Subcutaneous abdominal adipose tissue (tissue), 5 donors: ENCODE data around the gene TRIM50.
A peak's percentile ranks its signal among the peaks of the same experiment; 100 is the strongest.
"Not testable (repeated sequence)": the region's sequence is repeated elsewhere in the genome, so short reads cannot be mapped to it uniquely, and the experiment has no call there.

Source experiments
- H3K27ac ChIP-seq: one replicate; pipeline ENCODE4 v1.7.0; 2013; ENCODE audit warnings: low read depth, mild to moderate bottlenecking, inconsistent platforms, low read length, moderate library complexity
- H3K27me3 ChIP-seq, 5 donors: one replicate each; pipeline ENCODE4 v1.7.0; 2013; ENCODE audit warnings: low read length in 5 of 5, inconsistent platforms in 1 of 5; ENCODE audit not compliant: control insufficient read depth in 5 of 5, insufficient read depth in 4 of 5
- H3K36me3 ChIP-seq, 5 donors: one replicate each; pipeline ENCODE4 v1.7.0; 2013; ENCODE audit warnings: low read length in 5 of 5; ENCODE audit not compliant: control insufficient read depth in 5 of 5, insufficient read depth in 5 of 5
- H3K4me1 ChIP-seq, 5 donors: one replicate each; pipeline ENCODE4 v1.7.0; 2013; ENCODE audit warnings: low read length in 5 of 5, mild to moderate bottlenecking in 3 of 5, moderate library complexity in 1 of 5; ENCODE audit not compliant: control insufficient read depth in 5 of 5, insufficient read depth in 5 of 5
- H3K4me3 ChIP-seq, 5 donors: one replicate each; pipeline ENCODE4 v1.7.0; 2013; ENCODE audit warnings: low read length in 5 of 5, low read depth in 1 of 5
- H3K9ac ChIP-seq, 5 donors: one replicate each; pipeline ENCODE4 v1.7.0; 2013; ENCODE audit warnings: low read length in 5 of 5, mild to moderate bottlenecking in 4 of 5, moderate library complexity in 3 of 5
- H3K9me3 ChIP-seq, 5 donors: one replicate each; pipeline ENCODE4 v1.7.0; 2013; ENCODE audit warnings: low read length in 5 of 5; ENCODE audit not compliant: control insufficient read depth in 5 of 5
- donor health status: healthy.
- donor health status: healthy.
- donor health status: healthy.
- donor health status: healthy.
- donor health status: healthy.

TRIM50 gene

DNA sequence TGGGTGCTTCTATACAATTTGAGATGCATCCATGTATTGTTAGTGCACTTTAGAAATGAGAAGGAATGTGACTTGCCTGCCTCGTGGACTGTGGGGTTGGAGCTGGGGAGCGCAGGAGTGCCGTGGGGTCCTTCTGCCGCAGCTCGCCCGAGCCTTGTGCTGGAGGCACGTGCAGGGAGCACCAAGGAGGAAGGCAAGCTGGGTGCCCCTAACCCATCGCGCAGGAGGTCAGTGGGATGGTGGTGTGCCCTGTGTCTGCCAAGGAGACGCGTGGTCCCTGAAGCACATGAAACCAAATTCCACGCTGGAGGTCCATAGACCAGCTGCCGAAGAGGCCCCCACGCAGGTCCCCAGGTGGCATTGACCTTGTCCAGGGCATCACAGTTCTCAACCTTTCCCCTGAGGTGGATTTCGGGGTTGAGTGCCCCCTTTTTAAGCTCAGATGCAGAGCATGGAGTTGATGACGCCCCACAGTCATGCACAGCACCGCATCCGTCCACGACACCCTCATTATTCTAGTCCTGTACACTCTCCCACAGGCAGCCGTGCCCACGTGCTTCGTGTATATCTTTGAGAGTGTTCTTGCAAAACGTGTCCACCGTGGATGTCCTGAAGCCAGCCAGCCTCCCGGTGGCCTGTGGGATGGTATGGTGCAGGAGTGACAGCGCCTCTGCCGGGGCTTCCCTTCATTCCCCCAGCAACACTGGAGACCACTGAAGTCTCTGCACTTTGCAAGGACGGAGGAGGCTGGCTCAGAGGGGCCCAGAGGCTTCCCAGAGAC lies 35.5 kb upstream of the TRIM50 start:
- H3K9me3 ChIP-seq: no peaks in the 10 kb centered on the region
- H3K27ac ChIP-seq: no peak overlapping the region
- no peak overlapping the region for H3K9ac ChIP-seq
- H3K4me3 ChIP-seq: no peak overlapping the region
- no peaks in the 10 kb centered on the region for H3K36me3 ChIP-seq
- H3K4me1 ChIP-seq: peaks cover 0 to 9% (median 5%) of the 10 kb centered on the region in 5 donors
- peaks cover 0 to 5% (median 0%) of the 10 kb centered on the region in 5 donors for H3K27me3 ChIP-seq

DNA sequence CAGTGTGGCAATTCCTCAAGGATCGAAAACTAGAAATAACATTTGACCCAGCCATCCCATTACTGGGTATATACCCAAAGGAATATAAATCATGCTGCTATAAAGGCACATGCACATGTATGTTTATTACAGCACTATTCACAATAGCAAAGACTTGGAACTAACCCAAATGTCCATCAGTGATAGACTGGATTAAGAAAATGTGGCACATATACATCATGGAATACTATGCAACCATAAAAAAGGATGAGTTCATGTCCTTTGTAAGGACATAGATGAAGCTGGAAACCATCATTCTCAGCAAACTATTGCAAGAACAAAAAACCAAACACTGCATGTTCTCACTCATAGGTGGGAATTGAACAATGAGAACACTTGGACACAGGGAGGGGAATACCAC lies 32.7 kb upstream of the TRIM50 start:
- not testable (repeated sequence) for H3K4me3 ChIP-seq, H3K27me3 ChIP-seq, H3K27ac ChIP-seq, H3K9me3 ChIP-seq, H3K36me3 ChIP-seq, H3K9ac ChIP-seq
- H3K4me1 ChIP-seq: peaks cover 2 to 21% (median 15%) of the 10 kb centered on the region in 5 donors

GRCh38 chr7:73359746-73360375 lies 32.0 kb upstream of the TRIM50 start:
- no peaks in the 10 kb centered on the region for H3K36me3 ChIP-seq
- H3K9me3 ChIP-seq: no peaks in the 10 kb centered on the region
- H3K4me3 ChIP-seq: no peak overlapping the region
- H3K27me3 ChIP-seq: peaks cover 0 to 5% (median 0%) of the 10 kb centered on the region in 5 donors
- H3K9ac ChIP-seq: no peak overlapping the region
- H3K4me1 ChIP-seq: peaks cover 2 to 21% (median 15%) of the 10 kb centered on the region in 5 donors
- no peak overlapping the region for H3K27ac ChIP-seq

DNA sequence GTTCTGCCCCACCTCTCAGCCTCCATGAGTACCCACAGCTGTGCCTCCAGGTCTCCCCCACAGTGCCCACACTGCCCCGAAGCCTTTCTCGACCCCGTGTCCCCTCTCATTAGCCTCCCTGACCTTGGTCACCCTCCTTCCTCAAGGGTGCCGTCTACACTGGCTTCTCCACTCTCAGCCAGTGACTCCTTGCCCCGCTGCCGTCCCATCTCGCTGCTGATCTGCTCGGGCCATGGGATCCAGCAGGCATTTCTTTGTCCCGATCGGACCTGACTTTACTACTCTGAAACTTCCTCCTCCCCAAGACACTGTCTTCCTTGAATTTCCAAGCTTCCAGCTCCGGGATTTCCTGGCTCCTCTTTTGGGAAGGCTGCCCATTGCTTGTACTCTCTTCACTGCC lies 31.4 kb upstream of the TRIM50 start:
- Histone ChIP-seq H3K27ac (no peak overlapping the region), H3K9me3 (no peaks in the 10 kb centered on the region), H3K4me3 (no peak overlapping the region), H3K36me3 (no peaks in the 10 kb centered on the region), H3K9ac (no peak overlapping the region), H3K27me3 (peaks cover 0 to under 1% (median 0%) of the 10 kb centered on the region in 5 donors), H3K4me1 (peaks cover 2 to 21% (median 15%) of the 10 kb centered on the region in 5 donors)

DNA sequence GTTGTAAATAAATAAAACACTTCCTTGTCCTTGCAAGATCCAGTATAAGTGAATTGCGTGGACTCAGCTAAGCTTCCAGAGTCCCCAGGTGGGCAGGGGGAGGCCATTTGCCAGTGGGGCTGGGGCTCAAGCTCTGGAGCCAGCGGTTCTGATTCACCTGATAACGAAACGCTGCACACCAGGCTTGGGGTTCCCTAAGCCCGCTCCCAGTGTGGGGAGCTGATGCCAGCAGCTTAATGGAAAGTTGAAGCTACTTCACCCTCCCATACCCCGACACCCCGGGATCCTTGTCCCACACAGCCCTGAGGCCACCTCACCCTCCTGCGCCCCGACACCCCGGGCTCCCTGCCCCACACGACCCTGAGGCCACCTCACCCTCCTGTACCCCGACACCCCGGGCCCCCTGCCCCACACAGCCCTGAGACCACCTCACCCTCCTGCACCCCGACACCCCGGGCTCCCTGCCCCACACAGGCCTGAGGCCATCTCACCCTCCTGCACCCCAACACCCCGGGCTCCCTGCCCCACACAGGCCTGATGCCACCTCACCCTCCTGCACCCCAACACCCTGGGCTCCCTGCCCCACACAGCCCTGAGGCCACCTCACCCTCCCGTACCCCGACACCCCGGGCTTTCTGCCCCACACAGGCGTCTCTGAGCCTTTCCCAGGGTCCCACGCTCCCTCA lies 30.9 kb upstream of the TRIM50 start:
- Histone ChIP-seq H3K27ac (peak overlapping the region; percentile 7), H3K27me3 (no peaks in the 10 kb centered on the region), H3K9ac (peak overlapping the region in 3 of 5 donors; percentile 9 to 76 (median 22)), H3K4me1 (peaks cover 2 to 21% (median 15%) of the 10 kb centered on the region in 5 donors), H3K4me3 (peak overlapping the region; percentile 47 to 73 (median 60)), H3K9me3 (no peaks in the 10 kb centered on the region), H3K36me3 (no peaks in the 10 kb centered on the region)

GRCh38 chr7:73356159-73356558 lies 28.3 kb upstream of the TRIM50 start:
- Histone ChIP-seq H3K4me3 (no peak overlapping the region), H3K9ac (no peak overlapping the region), H3K36me3 (no peaks in the 10 kb centered on the region), H3K27ac (no peak overlapping the region), H3K27me3 (no peaks in the 10 kb centered on the region), H3K4me1 (peaks cover 4 to 24% (median 19%) of the 10 kb centered on the region in 5 donors), H3K9me3 (peaks cover 0 to 7% (median 6%) of the 10 kb centered on the region in 5 donors)

DNA sequence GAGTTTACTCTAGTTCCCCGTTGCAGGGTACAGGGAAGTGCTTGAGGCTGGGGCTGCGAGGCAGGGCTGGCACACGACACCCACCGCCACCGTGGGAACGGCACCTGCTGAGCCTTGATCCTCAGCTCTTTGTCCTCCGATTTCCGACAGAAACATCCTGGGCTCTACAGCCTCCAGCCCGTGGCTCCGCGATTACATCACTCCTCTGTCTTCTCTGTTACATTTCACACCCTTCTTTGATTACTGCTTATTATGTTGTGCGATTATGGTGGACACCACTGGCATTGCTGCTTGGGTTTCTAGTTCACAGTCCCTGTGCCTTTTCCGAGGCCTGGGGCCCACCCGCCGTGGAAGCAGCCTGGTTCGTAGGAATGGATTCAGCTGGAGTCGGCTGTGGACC lies 26.9 kb upstream of the TRIM50 start:
- Histone ChIP-seq H3K9ac (no peak overlapping the region), H3K4me3 (no peak overlapping the region), H3K27ac (no peak overlapping the region), H3K4me1 (peaks cover 4 to 24% (median 19%) of the 10 kb centered on the region in 5 donors), H3K9me3 (peaks cover 0 to 7% (median 6%) of the 10 kb centered on the region in 5 donors), H3K36me3 (no peaks in the 10 kb centered on the region), H3K27me3 (no peaks in the 10 kb centered on the region)

GRCh38 chr7:73354196-73354595 lies 26.3 kb upstream of the TRIM50 start:
- no peak overlapping the region for H3K4me3 ChIP-seq
- no peaks in the 10 kb centered on the region for H3K36me3 ChIP-seq
- no peaks in the 10 kb centered on the region for H3K27me3 ChIP-seq
- peaks cover 4 to 22% (median 17%) of the 10 kb centered on the region in 5 donors for H3K4me1 ChIP-seq
- H3K27ac ChIP-seq: no peak overlapping the region
- no peak overlapping the region for H3K9ac ChIP-seq
- H3K9me3 ChIP-seq: peaks cover 0 to 7% (median 6%) of the 10 kb centered on the region in 5 donors

DNA sequence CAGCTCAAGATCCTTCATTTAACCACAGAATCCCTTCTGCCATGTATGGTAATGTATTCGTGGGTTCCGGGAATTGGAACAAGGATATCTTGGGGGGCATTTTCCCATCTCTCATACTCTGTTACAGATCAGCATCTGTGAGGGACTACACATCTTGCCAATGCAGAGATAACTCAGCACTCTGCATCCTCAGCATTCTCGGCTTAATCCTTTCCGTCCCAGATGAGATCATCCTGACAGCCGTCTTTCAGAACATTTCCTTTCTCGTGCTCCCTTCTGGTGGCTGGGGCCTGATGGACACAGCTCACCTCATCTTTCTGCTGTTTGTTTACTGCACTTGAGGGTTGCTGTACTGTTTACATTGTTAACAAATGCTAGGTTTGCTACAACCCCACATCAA lies 25.4 kb upstream of the TRIM50 start:
- peaks cover 4 to 15% (median 11%) of the 10 kb centered on the region in 5 donors for H3K4me1 ChIP-seq
- H3K27ac ChIP-seq: no peak overlapping the region
- H3K36me3 ChIP-seq: no peaks in the 10 kb centered on the region
- H3K27me3 ChIP-seq: no peaks in the 10 kb centered on the region
- H3K4me3 ChIP-seq: no peak overlapping the region
- H3K9ac ChIP-seq: no peak overlapping the region
- peaks cover 0 to 7% (median 6%) of the 10 kb centered on the region in 5 donors for H3K9me3 ChIP-seq

DNA sequence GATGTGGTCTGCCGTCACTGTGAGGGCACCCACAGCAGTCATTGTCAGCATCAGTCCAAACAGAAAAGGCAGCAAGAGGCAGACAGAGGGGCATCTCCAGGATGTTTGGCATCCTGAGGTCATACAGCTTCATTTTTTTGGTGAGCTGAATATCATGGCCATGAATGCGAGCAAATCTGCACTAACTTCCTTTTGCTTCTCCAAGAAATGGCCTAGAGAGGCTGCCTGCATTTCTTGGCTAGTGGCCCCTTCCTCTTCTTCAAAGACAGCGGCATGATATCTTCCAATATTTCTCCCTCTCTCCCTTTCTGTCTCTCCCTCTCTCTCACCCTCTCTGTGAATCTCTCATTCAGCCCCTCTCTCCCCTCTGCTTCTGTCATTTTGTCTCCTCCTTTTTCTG lies 24.9 kb upstream of the TRIM50 start:
- H3K9ac ChIP-seq: no peak overlapping the region
- H3K36me3 ChIP-seq: no peaks in the 10 kb centered on the region
- H3K9me3 ChIP-seq: peaks cover 0 to 7% (median 6%) of the 10 kb centered on the region in 5 donors
- H3K27me3 ChIP-seq: no peaks in the 10 kb centered on the region
- H3K4me1 ChIP-seq: peaks cover 3 to 10% (median 6%) of the 10 kb centered on the region in 5 donors
- no peak overlapping the region for H3K27ac ChIP-seq
- no peak overlapping the region for H3K4me3 ChIP-seq
